ENCODE results near the gene RMI2.
"Not testable (repeated sequence)": the region's sequence is repeated elsewhere in the genome, so short reads cannot be mapped to it uniquely, and the experiment has no call there.

The RMI2 gene

GRCh38 chr16:11345040-11345862 is at the start of gene RMI2:
Gene RMI2, plus strand, starts transcription at chr16:11345459. Its CDS starts 13 bp downstream, at chr16:11345472.
- DNase-seq = peak; percentile 69 to 93

DNA sequence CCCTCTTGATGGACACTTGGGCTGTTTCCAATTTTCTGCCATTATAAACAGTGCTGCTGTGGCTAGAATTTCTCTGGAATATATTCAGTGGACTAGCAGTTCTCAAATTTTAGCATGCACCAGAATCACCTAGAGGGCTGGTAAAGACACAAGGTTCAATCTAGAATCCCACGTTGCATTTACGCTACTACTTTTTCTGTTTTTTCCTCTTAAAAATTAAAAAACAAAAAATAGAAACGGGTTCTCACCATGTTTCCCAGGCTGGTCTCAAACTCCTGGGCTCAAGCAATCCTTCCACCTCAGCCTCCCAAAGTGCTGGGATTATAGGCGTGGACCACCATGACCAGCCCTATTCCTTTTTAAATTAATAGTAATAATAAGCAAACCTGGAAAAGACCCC is 49.6 kb upstream of the RMI2 start:
- no peak for DNase-seq

DNA sequence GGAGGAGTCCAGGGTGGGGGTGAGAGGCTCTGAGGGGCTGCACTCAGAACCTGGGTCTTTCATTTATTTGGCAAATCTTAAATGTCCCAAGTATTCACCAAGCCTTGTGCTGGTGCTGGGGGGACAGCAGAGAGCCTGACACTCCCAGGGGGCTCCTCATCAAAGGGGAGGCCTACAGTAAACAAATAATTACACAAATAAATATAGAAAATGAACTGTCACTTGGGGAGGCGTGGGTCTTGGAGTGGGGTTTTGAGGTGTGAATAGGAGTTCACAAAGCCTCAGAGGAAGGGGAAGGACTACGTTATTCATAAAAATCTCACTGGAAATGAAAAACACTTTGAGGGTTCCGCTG is 48.9 kb upstream of the RMI2 start:
- no peak for DNase-seq

DNA sequence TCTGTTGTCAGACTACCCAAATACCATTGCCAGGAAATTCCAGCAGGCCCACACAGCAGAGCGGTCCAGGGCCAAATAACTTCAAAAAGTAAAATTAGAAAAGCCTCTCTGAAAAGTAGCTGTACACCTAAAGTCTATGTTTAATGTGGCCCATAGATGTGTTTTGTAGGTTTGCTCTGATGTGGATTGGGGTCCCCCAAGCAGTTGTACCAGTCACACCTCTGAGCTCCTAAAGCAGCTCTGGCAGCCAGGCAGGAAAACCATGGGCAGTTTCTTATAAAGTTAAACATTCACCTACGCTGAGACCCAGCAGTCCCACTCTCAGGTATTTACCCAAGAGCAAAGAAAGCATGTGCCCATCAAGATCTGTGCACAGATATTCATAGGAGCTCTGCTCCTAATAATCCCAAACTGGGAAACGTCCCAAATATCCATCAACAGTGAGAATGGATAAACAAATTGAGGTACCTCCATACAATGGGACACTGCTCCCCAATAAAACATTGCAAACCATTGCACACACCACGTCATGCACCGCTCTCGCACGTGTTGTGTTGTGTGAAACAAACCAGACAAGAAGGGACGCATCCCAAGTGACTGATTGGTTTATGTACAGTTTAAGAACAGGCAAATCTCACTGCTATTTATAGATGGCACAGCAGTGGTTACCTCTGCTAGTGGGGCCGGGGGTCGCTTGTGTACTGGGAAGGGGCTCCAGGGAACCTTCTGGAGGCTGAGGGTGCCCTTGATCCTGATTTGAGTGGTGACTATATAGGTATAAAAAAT is 48.4 kb upstream of the RMI2 start:
- DNase-seq = no peak

DNA sequence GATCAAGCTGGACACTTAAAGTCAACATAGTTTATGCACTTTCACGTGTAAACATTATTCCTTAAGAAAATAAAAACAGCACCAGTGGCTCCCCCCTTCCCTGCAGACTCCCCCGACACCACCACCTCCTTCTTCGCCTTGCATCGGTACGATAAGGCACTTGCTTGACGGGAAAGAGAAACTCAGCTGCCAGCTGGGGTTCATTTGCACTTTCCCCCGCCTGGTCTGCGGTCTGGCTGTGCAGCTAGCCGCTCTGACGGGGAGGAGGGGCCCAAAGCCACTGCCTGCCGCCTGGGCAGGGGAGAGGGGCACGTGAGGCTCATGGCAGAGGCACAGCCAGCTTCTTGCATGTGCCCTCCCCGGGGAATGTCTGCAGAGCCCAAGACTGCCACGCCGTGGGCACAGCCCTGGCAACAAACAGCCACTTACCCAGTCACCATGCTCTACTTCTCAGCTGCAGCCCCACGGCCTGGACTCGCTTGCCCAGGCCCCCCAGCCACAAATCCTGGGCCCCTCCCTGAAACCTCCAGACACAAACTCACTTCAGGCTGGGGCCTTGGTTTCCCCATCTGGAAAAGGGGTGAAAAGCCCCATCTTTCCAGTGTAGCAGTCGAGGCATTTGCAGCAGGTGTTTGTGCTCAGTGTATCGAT is 47.6 kb upstream of the RMI2 start:
- peak in 1 of 2 donors; percentile 93 for DNase-seq

DNA sequence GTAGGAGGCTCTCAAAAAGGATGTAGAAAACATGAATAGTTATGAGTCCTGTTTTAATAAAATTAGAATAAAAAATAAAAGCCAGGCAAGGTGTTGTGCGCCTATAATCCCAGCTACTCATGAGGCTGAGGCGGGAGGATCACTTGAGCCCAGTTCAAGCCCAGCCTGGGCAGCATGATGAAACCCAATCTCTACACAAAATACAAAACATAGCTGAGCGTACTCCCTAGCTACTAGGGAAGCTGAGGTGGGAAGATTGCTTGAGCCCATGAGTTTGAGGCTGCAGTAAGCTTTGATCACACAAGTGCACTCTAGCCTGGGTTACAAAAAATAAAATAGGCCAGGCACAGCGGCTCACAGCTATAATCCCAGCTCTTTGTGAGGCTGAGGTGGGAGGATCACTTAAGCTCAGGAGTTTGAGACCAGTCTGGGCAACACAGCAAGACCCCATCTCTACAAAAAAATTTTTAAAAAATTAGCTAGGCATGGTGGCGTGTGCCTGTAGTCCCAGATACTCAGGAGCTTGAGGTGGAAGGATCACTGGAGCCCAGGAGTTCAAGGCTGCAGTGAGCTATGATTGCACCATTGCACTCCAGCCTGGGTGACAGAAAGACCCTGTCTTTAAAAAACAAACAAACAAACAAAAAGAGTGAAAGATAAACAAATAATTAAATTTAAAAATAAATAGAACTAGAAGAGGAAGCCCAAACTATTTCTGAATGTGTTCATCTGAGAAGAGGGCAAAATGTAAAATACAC is 46.9 kb upstream of the RMI2 start:
- DNase-seq = no peak

GRCh38 chr16:11298950-11299547 is 46.2 kb upstream of the RMI2 start:
- not testable (repeated sequence) for DNase-seq

DNA sequence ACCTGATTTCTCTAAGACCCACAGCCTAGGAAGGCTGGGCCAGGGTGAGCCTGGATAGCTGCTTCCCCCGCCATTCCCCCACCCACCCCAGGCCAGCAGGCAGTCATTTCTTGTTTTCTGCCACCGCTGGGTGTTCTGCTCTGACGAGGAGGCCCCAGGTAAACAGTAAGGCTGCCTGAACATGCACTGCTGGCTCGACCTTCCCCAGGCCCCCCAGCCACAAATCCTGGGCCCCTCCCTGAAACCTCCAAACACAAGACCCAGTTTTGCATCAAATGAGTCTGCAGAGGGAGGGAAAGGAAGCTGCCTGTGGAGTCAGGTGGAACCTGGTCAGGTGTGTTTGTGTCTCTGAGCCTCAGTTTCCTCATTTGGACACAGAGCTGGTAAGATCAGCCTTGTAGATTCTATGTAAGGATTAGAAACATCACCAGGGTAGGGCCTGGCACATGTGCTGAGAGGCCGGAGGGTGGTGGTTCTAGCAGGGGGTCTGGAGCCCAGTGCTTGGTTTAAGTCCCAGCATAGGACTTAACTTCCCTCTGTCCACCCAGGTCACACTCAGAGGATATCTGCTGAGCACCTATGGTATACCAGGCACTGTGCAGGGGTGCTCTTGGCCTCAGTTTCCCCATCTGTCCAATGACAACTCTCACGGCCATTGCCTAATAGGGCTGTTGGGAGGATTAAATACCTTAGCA is 45.2 kb upstream of the RMI2 start:
- DNase-seq = no peak

DNA sequence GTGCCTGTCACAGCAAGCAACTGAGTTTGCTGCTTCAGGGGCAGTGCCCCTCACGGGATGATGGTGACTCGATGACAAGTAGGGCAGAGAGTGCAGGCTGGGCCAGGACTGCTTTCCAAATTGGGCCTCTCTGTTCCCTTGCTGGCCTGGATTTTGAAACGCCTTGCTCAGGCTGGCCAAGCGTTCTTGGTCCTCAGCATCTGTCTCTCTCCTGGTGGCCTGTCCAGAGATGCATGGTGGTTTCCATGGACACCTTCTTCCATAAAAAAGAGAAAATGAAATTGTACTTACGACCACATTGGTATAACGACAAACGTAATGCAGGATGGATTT is 44.7 kb upstream of the RMI2 start:
- DNase-seq = no peak

DNA sequence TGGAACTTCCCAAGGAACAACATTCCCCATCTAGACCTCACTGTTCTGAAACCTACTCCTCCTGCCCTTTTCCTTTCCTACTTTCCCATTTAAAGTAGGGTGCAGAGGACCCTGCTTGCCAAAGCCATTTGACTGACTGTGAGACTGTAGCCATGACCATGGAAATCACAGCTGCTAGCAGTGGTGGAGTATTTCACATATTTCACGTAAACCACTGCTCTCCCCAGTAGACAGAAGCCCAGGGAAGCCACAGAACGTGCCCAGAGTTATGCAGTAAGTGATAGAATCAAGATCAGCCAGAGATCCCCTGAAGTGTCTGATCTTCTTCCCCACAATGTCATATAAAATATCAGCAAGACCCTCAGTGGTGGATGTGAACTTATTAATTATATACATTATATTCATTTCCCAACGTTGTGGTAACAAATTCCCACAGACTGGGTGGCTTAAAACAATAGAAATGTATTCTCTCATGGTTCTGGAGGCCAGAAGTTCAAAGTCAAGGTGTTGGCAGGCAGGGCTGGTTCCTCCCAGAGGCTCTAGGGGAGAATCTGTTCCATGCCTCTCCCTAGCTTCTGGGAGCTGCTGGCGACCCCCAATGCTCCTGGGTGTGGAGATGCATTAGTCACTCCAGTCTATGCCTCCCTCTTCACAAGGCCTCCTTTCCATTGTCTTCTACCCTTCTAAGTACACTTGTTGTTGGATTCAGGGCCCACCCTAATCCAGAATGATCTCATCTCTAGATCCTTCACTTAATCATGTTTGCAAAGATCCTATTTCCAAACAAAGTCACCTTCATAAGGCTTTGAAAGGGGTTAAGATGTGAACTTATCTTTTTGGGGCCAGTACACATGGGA is 43.4 kb upstream of the RMI2 start:
- DNase-seq = no peak

- no peak for DNase-seq
Observed at GRCh38 chr16:11302977-11303376, 42.3 kb upstream of the RMI2 start.

DNA sequence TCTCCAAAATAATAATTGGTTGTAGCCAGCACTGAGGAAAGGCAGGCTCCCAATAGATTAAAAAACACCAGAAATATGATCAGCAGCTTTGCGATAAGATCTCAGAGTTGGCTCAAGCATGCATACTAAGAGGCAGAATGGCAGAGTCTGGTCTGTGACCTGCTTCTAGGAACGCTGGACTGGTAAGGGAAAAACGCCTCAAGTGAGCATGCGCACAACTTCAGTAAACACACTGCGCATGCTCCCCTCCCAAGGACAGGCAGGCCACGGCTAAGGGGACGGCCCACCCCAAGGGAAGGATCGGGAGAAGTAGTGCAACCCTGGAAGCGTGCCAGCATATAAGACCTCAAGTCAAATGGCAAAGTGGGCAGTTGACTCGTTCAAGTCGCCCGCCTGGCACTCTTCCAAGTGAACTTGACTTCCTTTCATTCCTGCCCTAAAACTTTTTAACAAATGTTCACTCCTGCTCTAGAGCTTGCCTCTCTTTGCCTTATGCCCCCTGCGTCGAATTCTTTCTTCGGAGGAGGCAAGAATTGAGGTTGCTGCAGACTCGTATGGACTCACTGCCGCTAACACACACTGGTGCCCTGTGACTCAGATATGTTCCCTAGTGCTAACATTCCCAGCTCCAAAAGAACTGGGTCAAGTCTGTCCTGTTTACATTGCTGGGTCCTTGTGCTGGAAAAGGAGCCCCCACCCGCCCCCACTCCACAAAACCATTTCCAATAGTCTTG is 41.7 kb upstream of the RMI2 start:
- no peak for DNase-seq

GRCh38 chr16:11306381-11306780 is 38.9 kb upstream of the RMI2 start:
- DNase-seq = no peak

- no peak for DNase-seq
Observed at GRCh38 chr16:11306997-11307638, 38.1 kb upstream of the RMI2 start.

- no peak for DNase-seq
Observed at GRCh38 chr16:11307639-11308492, 37.4 kb upstream of the RMI2 start.

GRCh38 chr16:11308493-11309283 is 36.6 kb upstream of the RMI2 start:
- DNase-seq = no peak

GRCh38 chr16:11309895-11310633 is 35.2 kb upstream of the RMI2 start:
- no peak for DNase-seq
